ENCODE results near the gene AASDH. TPM values are rescaled to one million over a fixed set of nuclear protein-coding genes. Genes with fewer than 3 reads are reported as not detected.

The AASDH gene
- total RNA-seq, 6 experiments from 2014 or later = 6.7 to 10.1 (median 8.4) TPM

DNA sequence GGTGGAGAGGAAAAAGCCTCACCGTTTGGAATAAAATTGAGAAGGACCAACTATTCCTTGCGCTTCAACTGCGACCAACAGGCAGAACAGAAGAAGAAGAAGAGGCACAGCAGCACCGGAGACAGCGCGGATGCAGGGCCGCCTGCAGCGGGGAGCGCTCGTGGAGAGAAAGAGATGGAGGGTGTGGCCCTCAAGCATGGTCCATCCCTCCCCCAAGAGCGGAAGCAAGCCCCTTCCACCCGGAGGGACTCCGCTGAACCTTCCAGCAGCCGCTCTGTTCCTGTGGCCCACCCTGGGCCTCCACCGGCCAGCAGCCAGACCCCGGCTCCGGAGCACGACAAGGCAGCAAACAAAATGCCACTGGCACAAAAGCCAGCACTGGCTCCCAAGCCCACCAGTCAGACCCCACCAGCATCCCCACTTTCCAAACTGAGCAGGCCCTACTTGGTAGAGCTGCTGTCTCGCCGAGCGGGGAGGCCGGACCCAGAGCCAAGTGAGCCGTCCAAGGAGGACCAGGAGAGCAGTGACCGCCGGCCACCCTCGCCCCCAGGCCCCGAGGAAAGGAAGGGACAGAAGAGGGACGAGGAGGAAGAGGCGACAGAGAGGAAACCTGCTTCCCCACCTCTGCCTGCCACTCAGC is 71.2 kb downstream of the AASDH start:
- Mint-ChIP-seq H3K4me3 (no peak overlapping the region), H3K9me3 (peaks cover 6% of the 10 kb centered on the region), H3K4me1 (ENCODE audit: low read depth) (no peaks in the 10 kb centered on the region), H3K36me3 (ENCODE audit: low read depth) (peaks cover 4% of the 10 kb centered on the region), H3K27me3 (ENCODE audit: insufficient read depth) (peaks cover 19% of the 10 kb centered on the region), H3K27ac (no peak overlapping the region)
- no peak for DNase-seq
- TF ChIP-seq, protein P1, sequence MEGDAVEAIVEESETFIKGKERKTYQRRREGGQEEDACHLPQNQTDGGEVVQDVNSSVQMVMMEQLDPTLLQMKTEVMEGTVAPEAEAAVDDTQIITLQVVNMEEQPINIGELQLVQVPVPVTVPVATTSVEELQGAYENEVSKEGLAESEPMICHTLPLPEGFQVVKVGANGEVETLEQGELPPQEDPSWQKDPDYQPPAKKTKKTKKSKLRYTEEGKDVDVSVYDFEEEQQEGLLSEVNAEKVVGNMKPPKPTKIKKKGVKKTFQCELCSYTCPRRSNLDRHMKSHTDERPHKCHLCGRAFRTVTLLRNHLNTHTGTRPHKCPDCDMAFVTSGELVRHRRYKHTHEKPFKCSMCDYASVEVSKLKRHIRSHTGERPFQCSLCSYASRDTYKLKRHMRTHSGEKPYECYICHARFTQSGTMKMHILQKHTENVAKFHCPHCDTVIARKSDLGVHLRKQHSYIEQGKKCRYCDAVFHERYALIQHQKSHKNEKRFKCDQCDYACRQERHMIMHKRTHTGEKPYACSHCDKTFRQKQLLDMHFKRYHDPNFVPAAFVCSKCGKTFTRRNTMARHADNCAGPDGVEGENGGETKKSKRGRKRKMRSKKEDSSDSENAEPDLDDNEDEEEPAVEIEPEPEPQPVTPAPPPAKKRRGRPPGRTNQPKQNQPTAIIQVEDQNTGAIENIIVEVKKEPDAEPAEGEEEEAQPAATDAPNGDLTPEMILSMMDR (IDR thresholded peaks at IDR 0.05) = no peak

DNA sequence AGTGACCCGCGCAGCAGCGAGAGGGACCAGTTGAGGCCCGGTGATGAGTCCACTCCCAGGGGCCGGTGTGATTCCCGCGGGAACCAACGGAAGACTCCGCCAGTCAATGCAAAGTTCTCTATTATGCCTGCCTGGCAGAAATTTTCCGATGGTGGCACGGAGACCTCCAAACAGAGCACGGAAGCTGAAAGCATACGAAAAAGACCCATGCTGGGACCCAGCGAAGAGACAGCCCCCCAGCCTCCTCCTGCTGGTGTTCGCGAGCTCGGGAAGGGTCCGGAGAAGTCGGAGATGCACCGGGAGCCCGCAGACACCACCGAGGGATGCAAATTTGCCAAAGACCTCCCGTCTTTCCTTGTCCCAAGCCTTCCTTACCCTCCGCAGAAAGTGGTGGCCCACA is 71.7 kb downstream of the AASDH start:
- Mint-ChIP-seq H3K27ac (no peak overlapping the region), H3K4me3 (no peak overlapping the region), H3K27me3 (ENCODE audit: insufficient read depth) (peaks cover 21% of the 10 kb centered on the region), H3K4me1 (ENCODE audit: low read depth) (no peaks in the 10 kb centered on the region), H3K9me3 (peaks cover 6% of the 10 kb centered on the region), H3K36me3 (ENCODE audit: low read depth) (peaks cover 4% of the 10 kb centered on the region)
- TF ChIP-seq, protein P1 (IDR thresholded peaks at IDR 0.05) = no peak
- DNase-seq = no peak

DNA sequence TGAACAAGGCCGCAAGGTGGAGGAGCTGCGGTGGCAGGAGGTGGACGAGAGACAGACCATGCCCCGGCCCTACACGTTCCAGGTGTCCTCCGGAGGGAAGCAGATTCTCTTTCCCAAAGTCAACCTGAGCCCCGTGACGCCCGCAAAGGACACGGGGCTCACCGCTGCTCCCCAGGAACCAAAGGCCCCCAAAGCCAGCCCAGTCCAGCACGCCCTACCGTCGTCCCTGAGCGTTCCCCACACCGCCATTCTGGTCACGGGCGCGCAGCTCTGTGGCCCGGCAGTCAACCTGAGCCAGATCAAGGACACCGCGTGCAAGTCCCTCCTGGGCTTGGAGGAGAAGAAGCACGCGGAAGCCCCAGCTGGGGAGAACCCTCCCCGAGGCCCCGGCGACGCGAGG is 72.2 kb downstream of the AASDH start:
- Mint-ChIP-seq H3K4me1 (ENCODE audit: low read depth) (no peaks in the 10 kb centered on the region), H3K4me3 (no peak overlapping the region), H3K9me3 (peaks cover 6% of the 10 kb centered on the region), H3K36me3 (ENCODE audit: low read depth) (peaks cover 4% of the 10 kb centered on the region), H3K27ac (no peak overlapping the region), H3K27me3 (ENCODE audit: insufficient read depth) (peaks cover 24% of the 10 kb centered on the region)
- TF ChIP-seq, protein P1 (IDR thresholded peaks at IDR 0.05) = no peak
- no peak for DNase-seq

DNA sequence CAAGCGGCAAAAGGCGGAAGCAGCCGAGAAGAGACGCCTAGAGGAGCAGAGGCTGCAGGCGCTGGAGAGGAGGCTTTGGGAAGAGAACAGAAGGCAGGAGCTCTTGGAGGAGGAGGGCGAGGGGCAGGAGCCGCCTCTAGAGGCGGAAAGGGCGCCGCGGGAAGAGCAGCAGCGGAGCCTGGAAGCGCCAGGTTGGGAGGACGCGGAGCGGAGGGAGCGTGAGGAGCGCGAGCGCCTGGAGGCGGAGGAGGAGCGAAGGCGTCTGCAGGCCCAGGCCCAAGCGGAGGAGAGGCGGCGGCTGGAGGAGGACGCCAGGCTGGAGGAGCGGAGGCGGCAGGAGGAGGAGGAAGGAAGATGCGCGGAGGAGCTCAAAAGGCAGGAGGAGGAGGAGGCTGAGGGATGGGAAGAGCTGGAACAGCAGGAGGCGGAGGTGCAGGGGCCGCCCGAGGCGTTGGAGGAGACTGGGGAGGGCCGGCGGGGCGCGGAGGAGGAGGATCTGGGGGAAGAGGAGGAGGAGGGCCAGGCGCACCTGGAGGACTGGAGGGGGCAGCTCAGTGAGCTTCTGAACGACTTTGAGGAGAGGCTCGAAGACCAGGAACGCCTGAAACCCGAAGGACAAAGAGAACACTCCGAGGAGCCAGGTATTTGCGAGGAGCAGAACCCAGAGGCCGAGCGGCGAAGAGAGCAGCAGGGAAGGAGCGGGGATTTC is 72.9 kb downstream of the AASDH start:
- Mint-ChIP-seq H3K4me3 (no peak overlapping the region), H3K4me1 (ENCODE audit: low read depth) (no peaks in the 10 kb centered on the region), H3K27me3 (ENCODE audit: insufficient read depth) (peaks cover 26% of the 10 kb centered on the region), H3K9me3 (peaks cover 6% of the 10 kb centered on the region), H3K36me3 (ENCODE audit: low read depth) (peaks cover 4% of the 10 kb centered on the region), H3K27ac (no peak overlapping the region)
- no peak for DNase-seq
- TF ChIP-seq, protein P1 (IDR thresholded peaks at IDR 0.05) = no peak

DNA sequence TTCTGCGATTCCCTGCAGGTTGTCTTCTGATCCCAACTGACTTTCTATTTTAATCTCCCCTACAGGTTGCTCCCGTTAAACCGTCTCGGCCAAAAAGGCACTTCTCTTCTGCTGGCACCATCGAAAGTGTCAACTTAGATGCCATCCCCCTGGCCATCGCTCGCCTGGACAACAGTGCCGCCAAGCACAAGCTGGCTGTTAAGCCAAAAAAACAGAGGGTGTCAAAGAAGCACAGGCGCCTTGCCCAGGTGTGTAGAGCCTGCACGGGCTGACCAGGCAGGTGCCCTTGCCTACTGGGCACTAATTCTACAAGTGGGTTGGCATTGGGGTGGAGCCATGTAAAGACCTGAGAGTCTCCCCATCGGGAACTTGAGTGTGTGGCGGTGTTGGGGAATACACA is 74.2 kb downstream of the AASDH start:
- Mint-ChIP-seq H3K27ac (no peak overlapping the region), H3K27me3 (ENCODE audit: insufficient read depth) (peaks cover 27% of the 10 kb centered on the region), H3K9me3 (peaks cover 6% of the 10 kb centered on the region), H3K36me3 (ENCODE audit: low read depth) (peaks cover 4% of the 10 kb centered on the region), H3K4me3 (no peak overlapping the region), H3K4me1 (ENCODE audit: low read depth) (no peaks in the 10 kb centered on the region)
- TF ChIP-seq, protein P1 (IDR thresholded peaks at IDR 0.05) = no peak
- no peak for DNase-seq

Data from HFFc6 (cell line).